CD4-positive, CD25-positive, alpha-beta regulatory T cell (primary cell): ENCODE measurements around the gene GPLD1. TPM values are rescaled to one million over a fixed set of nuclear protein-coding genes. Genes with fewer than 3 reads are reported as not detected.
"Not testable (repeated sequence)": the region's sequence is repeated elsewhere in the genome, so short reads cannot be mapped to it uniquely, and the experiment has no call there.

Source experiments
- ATAC-seq, 2 donors: fragments of 150-1000 bp; cut with Tn5 transposase; one replicate each; pipeline ENCODE4 v1.10.0; 2021; ENCODE audit warnings: low read depth in 2 of 2, moderate number of reproducible peaks in 2 of 2, moderate library complexity in 1 of 2
- DNase-seq, 3 donors: peaks; one replicate each; pipeline versions ENCODE4 v3.0.0 to v3.0.0-alpha.2; 2012 to 2022; ENCODE audit warnings: mixed read lengths in 1 of 3
- H3K27ac ChIP-seq: one replicate; pipeline ENCODE4 v1.7.0; 2013; ENCODE audit warnings: mild to moderate bottlenecking, low read length; ENCODE audit not compliant: insufficient read depth, poor library complexity, severe bottlenecking
- H3K27me3 ChIP-seq: one replicate; pipeline ENCODE4 v1.7.0; 2013; ENCODE audit warnings: low read length; ENCODE audit not compliant: control insufficient read depth, insufficient read depth
- H3K36me3 ChIP-seq: one replicate; pipeline ENCODE4 v1.7.0; 2013; ENCODE audit warnings: mild to moderate bottlenecking, low read length, moderate library complexity; ENCODE audit not compliant: control insufficient read depth, insufficient read depth
- H3K4me1 ChIP-seq: 2 replicates; pipeline ENCODE4 v1.7.0; 2013; ENCODE audit warnings: mild to moderate bottlenecking, low read length; ENCODE audit not compliant: insufficient read depth, control insufficient read depth, poor library complexity, severe bottlenecking
- H3K4me3 ChIP-seq: one replicate; pipeline ENCODE4 v1.7.0; 2013; ENCODE audit warnings: low read depth, mild to moderate bottlenecking, low read length, moderate library complexity
- H3K9me3 ChIP-seq, 2 experiments: 1 replicate in 1 of 2; 2 replicates in 1 of 2; pipeline ENCODE4 v1.7.0; 2013; ENCODE audit warnings: low read length in 2 of 2, mild to moderate bottlenecking in 1 of 2, moderate library complexity in 1 of 2; ENCODE audit not compliant: control insufficient read depth in 2 of 2
- H3K27ac Mint-ChIP-seq, 3 donors: one replicate each; pipeline ENCODE4 v1.8.0; 2020 to 2022; ENCODE audit warnings: mild to moderate bottlenecking in 3 of 3, mixed read lengths in 3 of 3, moderate library complexity in 2 of 3
- H3K27me3 Mint-ChIP-seq: one replicate; pipeline ENCODE4 v1.8.0; 2022; ENCODE audit warnings: mild to moderate bottlenecking, mixed read lengths
- H3K36me3 Mint-ChIP-seq: one replicate; pipeline ENCODE4 v1.8.0; 2020; ENCODE audit warnings: mixed read lengths
- H3K4me1 Mint-ChIP-seq, 4 donors: one replicate each; pipeline ENCODE4 v1.8.0; 2020 to 2022; ENCODE audit warnings: mixed read lengths in 4 of 4, mild to moderate bottlenecking in 1 of 4
- H3K4me3 Mint-ChIP-seq, 4 donors: one replicate each; pipeline ENCODE4 v1.8.0; 2020 to 2022; ENCODE audit warnings: mild to moderate bottlenecking in 4 of 4, mixed read lengths in 4 of 4, moderate library complexity in 3 of 4
- H3K9me3 Mint-ChIP-seq, 7 donors: one replicate each; pipeline ENCODE4 v1.8.0; 2020 to 2022; ENCODE audit warnings: mixed read lengths in 7 of 7, mild to moderate bottlenecking in 3 of 7, moderate library complexity in 2 of 7
- polyA plus RNA-seq, 4 donors: library from polyadenylated mRNA; unstranded; fragments of 300-500 nt; fragmentation: Illumina TruSeq; gene quantifications; one replicate each; pipeline ENCODE4 v1.2.3, GENCODE V29; 2021
- total RNA-seq: library from RNA; stranded (reverse); gene quantifications from one replicate; pipeline ENCODE4 v1.2.3, GENCODE V29; 2022

The GPLD1 gene
- total and polyA plus RNA-seq, 5 donors from 2014 or later, result 0.36 to 1.7 (median 0.99) TPM

DNA sequence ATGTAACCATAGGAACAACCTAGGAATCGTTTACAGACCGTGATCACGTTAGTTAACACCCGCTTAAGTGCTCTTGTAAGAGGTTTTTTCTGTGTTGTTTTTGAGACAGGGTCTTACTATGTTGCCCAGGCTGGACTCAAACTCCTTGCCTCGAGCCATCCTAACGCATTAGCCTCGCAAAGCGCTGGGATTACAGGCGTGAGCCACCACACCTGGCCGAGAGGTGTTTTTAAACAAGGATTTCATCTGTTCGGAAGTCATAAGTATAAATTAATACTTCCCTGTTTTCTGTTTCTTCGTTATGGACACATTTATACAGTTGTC is 85.9 kb downstream of the GPLD1 start:
- H3K9me3 ChIP-seq, result no peaks in the 10 kb centered on the region
- ATAC-seq (peak in 1 of 2 donors; percentile 9), DNase-seq (no peak)
- no peak overlapping the region for H3K27ac ChIP-seq
- peak overlapping the region in 2 of 3 donors; percentile 91 to 94 for H3K27ac Mint-ChIP-seq
- peaks cover 24% of the 10 kb centered on the region for H3K27me3 Mint-ChIP-seq
- H3K4me3 Mint-ChIP-seq, result peak overlapping the region; percentile 88 to 97 (median 93)
- peaks cover 21% of the 10 kb centered on the region for H3K4me1 ChIP-seq
- peaks cover 11 to 40% (median 23%) of the 10 kb centered on the region in 4 donors for H3K4me1 Mint-ChIP-seq
- peaks cover 4% of the 10 kb centered on the region for H3K36me3 Mint-ChIP-seq
- H3K9me3 Mint-ChIP-seq, result peaks cover 0 to 2% (median 0%) of the 10 kb centered on the region in 7 donors
- peaks cover 3% of the 10 kb centered on the region for H3K27me3 ChIP-seq
- H3K4me3 ChIP-seq, result peak overlapping the region; percentile 90
- peaks cover 14% of the 10 kb centered on the region for H3K36me3 ChIP-seq

GRCh38 chr6:24402697-24403500 is 86.5 kb downstream of the GPLD1 start, which contains the start of gene MRS2:
Gene MRS2, plus strand, starts transcription at chr6:24402936. Its CDS starts 111 bp downstream, at chr6:24403047.
- H3K27ac ChIP-seq, result peak within 1 kb of the TSS; percentile 39
- Mint-ChIP-seq H3K9me3 (peaks cover 0 to 2% (median 0%) of the 10 kb centered on the region in 7 donors), H3K36me3 (peaks cover 4% of the 10 kb centered on the region), H3K27me3 (peaks cover 28% of the 10 kb centered on the region), H3K4me1 (peaks cover 11 to 39% (median 23%) of the 10 kb centered on the region in 4 donors), H3K27ac (peak within 1 kb of the TSS; percentile 56 to 94 (median 91)), H3K4me3 (peak within 1 kb of the TSS; percentile 88 to 97 (median 93))
- H3K4me1 ChIP-seq, result peaks cover 21% of the 10 kb centered on the region
- H3K27me3 ChIP-seq, result peaks cover 3% of the 10 kb centered on the region
- peak; percentile 86 to 90 for ATAC-seq
- peak within 1 kb of the TSS; percentile 90 for H3K4me3 ChIP-seq
- no peaks in the 10 kb centered on the region for H3K9me3 ChIP-seq
- DNase-seq, result peak; percentile 63 to 86 (median 75)
- H3K36me3 ChIP-seq, result peaks cover 10% of the 10 kb centered on the region

- ATAC-seq, result no peak
- H3K4me3 Mint-ChIP-seq, result peak overlapping the region in 1 of 4 donors; percentile 88
- H3K4me1 ChIP-seq, result peaks cover 21% of the 10 kb centered on the region
- no peak overlapping the region for H3K4me3 ChIP-seq
- peaks cover 11 to 37% (median 23%) of the 10 kb centered on the region in 4 donors for H3K4me1 Mint-ChIP-seq
- H3K27ac ChIP-seq, result no peak overlapping the region
- peaks cover 4% of the 10 kb centered on the region for H3K36me3 Mint-ChIP-seq
- H3K9me3 ChIP-seq, result peaks cover 0 to 3% of the 10 kb centered on the region in 2 experiments
- H3K27me3 Mint-ChIP-seq, result peaks cover 40% of the 10 kb centered on the region
- peaks cover 2% of the 10 kb centered on the region for H3K36me3 ChIP-seq
- H3K27ac Mint-ChIP-seq, result no peak overlapping the region
- H3K27me3 ChIP-seq, result peaks cover 11% of the 10 kb centered on the region
- no peak for DNase-seq
- H3K9me3 Mint-ChIP-seq, result peaks cover 0 to 6% (median 2%) of the 10 kb centered on the region in 7 donors
Measured at GRCh38 chr6:24401458-24401857, 87.9 kb downstream of the GPLD1 start.

DNA sequence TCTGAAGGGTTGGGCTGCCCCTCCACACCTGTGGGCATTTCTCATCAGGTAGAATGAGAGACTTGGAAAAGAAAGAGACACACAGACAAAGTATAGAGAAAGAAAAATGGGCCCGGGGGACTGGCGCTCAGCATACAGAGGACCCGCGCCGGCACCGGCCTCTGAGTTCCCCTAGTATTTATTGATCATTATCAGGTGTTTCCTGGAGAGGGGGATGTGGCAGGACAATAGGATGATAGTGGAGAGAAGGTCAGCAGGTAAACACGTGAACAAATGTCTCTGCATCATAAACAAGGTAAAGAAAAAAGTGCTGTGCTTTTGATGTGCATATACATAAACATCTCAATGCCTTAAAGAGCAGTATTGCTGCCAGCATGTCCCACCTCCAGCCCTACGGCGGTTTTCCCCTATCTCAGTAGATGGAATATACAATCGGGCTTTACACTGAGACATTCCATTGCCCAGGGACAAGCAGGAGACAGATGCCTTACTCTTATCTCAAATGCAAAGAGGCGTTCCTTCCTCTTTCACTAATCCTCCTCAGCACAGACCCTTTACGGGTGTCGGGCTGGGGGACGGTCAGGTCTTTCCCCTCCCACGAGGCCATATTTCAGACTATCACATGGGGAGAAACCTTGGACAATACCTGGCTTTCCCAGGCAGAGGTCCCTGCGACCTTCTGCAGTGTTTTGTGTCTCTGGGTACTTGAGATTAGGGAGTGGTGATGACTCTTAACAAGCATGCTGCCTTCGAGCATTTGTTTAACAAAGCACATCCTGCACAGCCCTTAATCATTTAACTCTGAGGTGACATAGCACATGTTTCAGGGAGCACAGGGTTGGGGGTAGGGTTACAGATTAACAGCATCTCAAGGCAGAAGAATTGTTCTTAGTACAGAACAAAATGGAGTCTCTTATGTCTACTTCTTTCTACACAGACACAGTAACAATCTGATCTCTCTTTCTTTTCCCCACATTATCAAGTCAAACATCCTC is 89.0 kb downstream of the GPLD1 start:
- H3K27ac ChIP-seq, H3K9me3 Mint-ChIP-seq, DNase-seq, ATAC-seq, H3K9me3 ChIP-seq, H3K36me3 Mint-ChIP-seq, H3K4me3 ChIP-seq, H3K36me3 ChIP-seq: not testable (repeated sequence)
- H3K27me3 ChIP-seq, result peaks cover 17% of the 10 kb centered on the region
- Mint-ChIP-seq H3K4me3 (peak overlapping the region in 3 of 4 donors; percentile 43 to 88 (median 74)), H3K27ac (peak overlapping the region in 1 of 3 donors; percentile 62), H3K4me1 (peaks cover 11 to 34% (median 18%) of the 10 kb centered on the region in 4 donors), H3K27me3 (peaks cover 41% of the 10 kb centered on the region)
- H3K4me1 ChIP-seq, result peaks cover 21% of the 10 kb centered on the region

GRCh38 chr6:24397631-24398030 is 91.7 kb downstream of the GPLD1 start:
- no peaks in the 10 kb centered on the region for H3K36me3 Mint-ChIP-seq
- H3K9me3 Mint-ChIP-seq, result peaks cover 0 to 8% (median 3%) of the 10 kb centered on the region in 7 donors
- Histone ChIP-seq H3K4me1 (peaks cover 4% of the 10 kb centered on the region), H3K4me3 (no peak overlapping the region), H3K36me3 (no peaks in the 10 kb centered on the region), H3K9me3 (peaks cover 0 to 6% of the 10 kb centered on the region in 2 experiments), H3K27me3 (peaks cover 17% of the 10 kb centered on the region), H3K27ac (no peak overlapping the region)
- no peak overlapping the region for H3K27ac Mint-ChIP-seq
- no peak for ATAC-seq
- H3K4me1 Mint-ChIP-seq, result peaks cover 0 to 12% (median 0%) of the 10 kb centered on the region in 4 donors
- H3K4me3 Mint-ChIP-seq, result peak overlapping the region in 2 of 4 donors; percentile 47 to 74
- DNase-seq, result no peak
- H3K27me3 Mint-ChIP-seq, result peaks cover 52% of the 10 kb centered on the region

- Mint-ChIP-seq H3K4me3 (no peak overlapping the region), H3K9me3 (peaks cover 0 to 8% (median 3%) of the 10 kb centered on the region in 7 donors), H3K27me3 (peaks cover 60% of the 10 kb centered on the region), H3K36me3 (no peaks in the 10 kb centered on the region), H3K4me1 (peaks cover 0 to 5% (median 0%) of the 10 kb centered on the region in 4 donors), H3K27ac (no peak overlapping the region)
- Histone ChIP-seq H3K4me1 (no peaks in the 10 kb centered on the region), H3K27ac (no peak overlapping the region), H3K4me3 (no peak overlapping the region), H3K27me3 (peaks cover 17% of the 10 kb centered on the region), H3K9me3 (peaks cover 0 to 6% of the 10 kb centered on the region in 2 experiments), H3K36me3 (no peaks in the 10 kb centered on the region)
- ATAC-seq (no peak), DNase-seq (no peak)
Measured at GRCh38 chr6:24396824-24397223, 92.6 kb downstream of the GPLD1 start.

GRCh38 chr6:24394780-24395437 is 94.5 kb downstream of the GPLD1 start:
- peaks cover 0 to 2% (median 0%) of the 10 kb centered on the region in 4 donors for H3K4me1 Mint-ChIP-seq
- Histone ChIP-seq H3K36me3 (no peaks in the 10 kb centered on the region), H3K27ac (no peak overlapping the region), H3K27me3 (peaks cover 14% of the 10 kb centered on the region), H3K4me3 (no peak overlapping the region), H3K9me3 (peaks cover 0 to 6% of the 10 kb centered on the region in 2 experiments), H3K4me1 (no peaks in the 10 kb centered on the region)
- peaks cover 0 to 8% (median 3%) of the 10 kb centered on the region in 7 donors for H3K9me3 Mint-ChIP-seq
- H3K36me3 Mint-ChIP-seq, result no peaks in the 10 kb centered on the region
- ATAC-seq, result no peak
- no peak for DNase-seq
- no peak overlapping the region for H3K4me3 Mint-ChIP-seq
- no peak overlapping the region for H3K27ac Mint-ChIP-seq
- peaks cover 49% of the 10 kb centered on the region for H3K27me3 Mint-ChIP-seq
